GM18499 (cell line): ENCODE measurements around the gene CWF19L2.

Experiments used
- ATAC-seq: cut with Tn5 transposase; IDR thresholded peaks from one replicate; pipeline ENCODE4 v1.9.1; 2021; ENCODE audit warnings: moderate number of reproducible peaks; ENCODE audit not compliant: insufficient read depth, unreplicated experiment

The CWF19L2 gene

DNA sequence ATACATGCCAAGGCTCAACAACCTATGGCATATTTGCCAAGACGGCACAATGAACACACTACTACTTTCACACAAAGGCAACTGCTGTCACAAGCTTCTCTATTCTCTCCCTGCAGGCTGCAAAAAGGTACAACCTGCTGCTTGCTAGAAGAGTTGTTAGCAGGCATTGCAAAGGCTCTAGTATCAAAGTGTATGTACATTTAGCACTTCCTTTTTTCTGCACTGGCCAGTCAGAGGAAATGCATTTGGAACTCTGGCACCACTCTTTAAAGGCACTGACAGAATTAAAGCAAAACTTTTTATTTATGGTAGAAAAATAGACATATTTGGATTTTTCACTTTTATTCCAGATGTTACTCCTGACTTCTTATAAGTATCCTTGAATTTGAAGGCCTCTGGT, 125.9 kb downstream of the CWF19L2 start:
- ATAC-seq: no peak

DNA sequence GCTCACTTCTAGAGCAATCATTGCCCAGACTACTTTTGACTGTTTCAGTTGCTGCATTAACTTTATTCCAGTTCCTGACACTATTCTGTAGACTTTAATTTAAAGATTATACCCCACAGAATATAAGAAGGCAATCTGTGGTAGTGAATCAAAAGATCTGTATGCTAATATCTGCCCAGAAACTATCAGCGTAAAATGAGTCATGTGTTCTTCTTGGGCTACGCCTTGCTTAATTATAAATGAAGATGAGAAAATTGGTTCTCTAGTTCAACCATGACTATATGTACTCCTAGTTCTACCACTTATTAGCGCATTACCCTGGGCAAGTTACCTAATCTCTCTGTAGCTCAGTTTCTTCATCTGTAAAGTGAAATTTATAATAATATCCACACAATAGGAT, 128.5 kb downstream of the CWF19L2 start:
- no peak for ATAC-seq

DNA sequence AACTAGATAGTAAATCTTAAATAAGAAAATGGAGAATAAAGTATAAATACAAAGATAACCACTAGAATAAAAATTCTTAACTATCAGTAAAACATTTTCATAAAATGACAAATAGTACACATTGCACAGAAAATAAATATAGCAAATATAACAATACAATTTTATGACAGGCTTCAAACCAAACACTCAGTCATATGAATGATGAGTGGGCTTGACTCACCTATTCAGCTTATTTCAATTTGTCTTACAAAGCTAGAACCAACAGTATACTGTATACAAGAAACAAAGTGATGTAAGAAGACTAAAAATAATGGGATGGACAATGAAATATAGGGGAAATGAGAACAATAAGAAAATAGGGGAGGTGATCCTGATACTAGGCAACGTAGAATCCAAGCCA, 141.2 kb downstream of the CWF19L2 start:
- no peak for ATAC-seq

DNA sequence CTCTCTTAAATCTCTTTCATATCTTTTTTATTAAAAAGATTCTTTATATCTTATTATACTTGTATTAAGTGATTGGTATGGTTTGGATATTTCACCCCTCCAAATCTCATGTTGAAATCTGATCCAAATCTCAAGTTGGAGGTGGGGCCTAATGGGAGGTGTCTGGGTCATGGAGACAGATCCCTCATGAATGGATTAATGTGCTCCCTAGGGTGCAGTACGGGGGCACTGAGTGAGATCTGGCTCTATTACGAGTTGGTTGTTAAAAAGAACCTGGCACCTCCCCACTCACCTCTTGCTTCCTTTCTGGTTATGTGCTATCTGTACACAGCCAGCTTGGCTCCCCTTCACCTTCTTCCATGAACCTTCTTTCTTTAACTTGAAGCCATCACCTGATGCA, 149.6 kb downstream of the CWF19L2 start:
- no peak for ATAC-seq

GRCh38 chr11:107301878-107302277, 155.7 kb downstream of the CWF19L2 start:
- ATAC-seq: no peak

DNA sequence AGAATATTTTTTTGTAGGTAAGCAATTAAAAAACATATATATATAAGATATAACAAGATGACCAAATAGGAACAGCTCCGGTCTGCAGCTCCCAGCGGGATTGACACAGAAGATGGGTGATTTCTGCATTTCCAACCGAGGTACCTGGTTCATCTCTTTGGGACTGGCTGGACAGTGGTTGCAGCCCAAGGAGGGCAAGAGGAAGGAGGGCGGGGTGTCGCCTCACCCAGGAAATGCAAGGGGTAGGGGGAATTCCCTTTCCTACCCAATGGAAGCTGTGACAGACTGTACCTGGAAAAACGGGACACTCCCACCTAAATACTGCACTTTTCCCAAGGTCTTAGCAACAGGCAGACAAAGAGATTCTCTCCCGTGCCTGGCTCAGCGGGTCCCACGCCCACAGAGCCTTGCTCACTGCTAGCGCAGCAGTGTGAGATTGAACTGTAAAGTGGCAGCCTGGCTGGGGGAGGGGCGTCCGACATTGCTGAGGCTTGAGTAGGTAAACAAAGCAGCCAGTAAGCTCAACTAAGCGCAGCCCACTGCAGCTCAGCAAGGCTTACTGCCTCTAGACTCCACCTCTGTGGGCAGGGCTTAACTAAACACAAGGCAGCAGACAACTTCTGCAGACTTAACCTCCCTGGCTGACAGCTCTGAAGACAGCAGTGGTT, 163.8 kb downstream of the CWF19L2 start:
- no peak for ATAC-seq

DNA sequence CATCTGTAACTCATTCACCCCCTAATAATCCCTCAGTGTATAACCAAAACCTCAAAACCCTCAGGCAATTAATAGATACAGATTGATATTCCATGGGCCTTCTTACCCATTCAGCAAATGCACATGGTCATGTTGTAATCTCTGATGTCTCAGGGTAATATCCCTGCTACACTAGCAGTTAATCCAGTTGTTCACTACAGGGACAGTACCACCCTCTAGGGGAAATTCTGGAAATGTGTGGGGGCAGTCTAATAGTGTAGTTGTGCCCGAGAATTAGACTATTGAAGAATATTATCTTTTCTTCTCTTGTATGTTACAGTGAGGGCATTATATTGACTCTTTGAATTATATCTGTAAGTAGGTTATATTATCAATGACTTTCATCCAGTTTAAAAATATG, 175.4 kb downstream of the CWF19L2 start:
- ATAC-seq: no peak
